ENCODE results near the gene CEND1. TPM values are rescaled to one million over a fixed set of nuclear protein-coding genes. Genes with fewer than 3 reads are reported as not detected.

CEND1 gene
- total RNA-seq, 2 experiments from 2014 or later = 0.94 to 1.0 TPM

GRCh38 chr11:787084-787675, 2.7 kb downstream of the CEND1 start:
- H3K36me3 Mint-ChIP-seq = peaks cover 5% of the 10 kb centered on the region
- H3K27ac Mint-ChIP-seq = no peak overlapping the region
- no peaks in the 10 kb centered on the region for H3K9me3 Mint-ChIP-seq
- no peak for DNase-seq
- no peak overlapping the region for H3K4me3 Mint-ChIP-seq
- peaks cover 10% of the 10 kb centered on the region for H3K4me1 Mint-ChIP-seq
- H3K27me3 Mint-ChIP-seq = no peaks in the 10 kb centered on the region

- no peaks in the 10 kb centered on the region for H3K9me3 Mint-ChIP-seq
- no peaks in the 10 kb centered on the region for H3K27me3 Mint-ChIP-seq
- no peak for DNase-seq
- peaks cover 10% of the 10 kb centered on the region for H3K4me1 Mint-ChIP-seq
- H3K27ac Mint-ChIP-seq = no peak overlapping the region
- peaks cover 5% of the 10 kb centered on the region for H3K36me3 Mint-ChIP-seq
- H3K4me3 Mint-ChIP-seq = no peak overlapping the region
Observed at GRCh38 chr11:786235-787083, 3.4 kb downstream of the CEND1 start.

- H3K27ac Mint-ChIP-seq = no peak overlapping the region
- H3K4me1 Mint-ChIP-seq = peaks cover 17% of the 10 kb centered on the region
- peaks cover 5% of the 10 kb centered on the region for H3K36me3 Mint-ChIP-seq
- no peak for DNase-seq
- H3K4me3 Mint-ChIP-seq = no peak overlapping the region
- no peaks in the 10 kb centered on the region for H3K9me3 Mint-ChIP-seq
- H3K27me3 Mint-ChIP-seq = no peaks in the 10 kb centered on the region
Observed at GRCh38 chr11:783581-784015, 6.3 kb downstream of the CEND1 start.

GRCh38 chr11:782264-783174, 7.4 kb downstream of the CEND1 start:
- no peaks in the 10 kb centered on the region for H3K27me3 Mint-ChIP-seq
- no peaks in the 10 kb centered on the region for H3K9me3 Mint-ChIP-seq
- H3K36me3 Mint-ChIP-seq = peaks cover 8% of the 10 kb centered on the region
- peaks cover 17% of the 10 kb centered on the region for H3K4me1 Mint-ChIP-seq
- H3K27ac Mint-ChIP-seq = no peak overlapping the region
- no peak for DNase-seq
- no peak overlapping the region for H3K4me3 Mint-ChIP-seq

GRCh38 chr11:779955-780532, 9.8 kb downstream of the CEND1 start:
- Mint-ChIP-seq H3K9me3 (no peaks in the 10 kb centered on the region), H3K36me3 (peaks cover 13% of the 10 kb centered on the region), H3K27me3 (no peaks in the 10 kb centered on the region), H3K27ac (no peak overlapping the region), H3K4me3 (no peak overlapping the region), H3K4me1 (peaks cover 29% of the 10 kb centered on the region)
- DNase-seq = no peak

- H3K4me3 Mint-ChIP-seq = peak overlapping the region; percentile 83
- H3K36me3 Mint-ChIP-seq = peaks cover 13% of the 10 kb centered on the region
- no peak overlapping the region for H3K27ac Mint-ChIP-seq
- H3K27me3 Mint-ChIP-seq = no peaks in the 10 kb centered on the region
- H3K4me1 Mint-ChIP-seq = peaks cover 32% of the 10 kb centered on the region
- no peaks in the 10 kb centered on the region for H3K9me3 Mint-ChIP-seq
- DNase-seq = no peak
Observed at GRCh38 chr11:778976-779954, 10.6 kb downstream of the CEND1 start.

GRCh38 chr11:777288-778255, 12.3 kb downstream of the CEND1 start, which contains the start of gene GATD1:
Gene GATD1, minus strand, starts transcription at chr11:777487. Its CDS starts 25 bp downstream, at chr11:777462.
- H3K36me3 Mint-ChIP-seq = peaks cover 13% of the 10 kb centered on the region
- peak within 1 kb of the TSS; percentile 83 for H3K27ac Mint-ChIP-seq
- H3K9me3 Mint-ChIP-seq = no peaks in the 10 kb centered on the region
- H3K27me3 Mint-ChIP-seq = no peaks in the 10 kb centered on the region
- DNase-seq = peak; percentile 98
- H3K4me1 Mint-ChIP-seq = peaks cover 28% of the 10 kb centered on the region
- H3K4me3 Mint-ChIP-seq = peak within 1 kb of the TSS; percentile 91

GRCh38 chr11:776561-777287, 13.2 kb downstream of the CEND1 start:
- H3K4me1 Mint-ChIP-seq = peaks cover 28% of the 10 kb centered on the region
- H3K27me3 Mint-ChIP-seq = no peaks in the 10 kb centered on the region
- peak; percentile 37 for DNase-seq
- peak overlapping the region; percentile 91 for H3K4me3 Mint-ChIP-seq
- no peaks in the 10 kb centered on the region for H3K9me3 Mint-ChIP-seq
- peak overlapping the region; percentile 83 for H3K27ac Mint-ChIP-seq
- peaks cover 13% of the 10 kb centered on the region for H3K36me3 Mint-ChIP-seq

GRCh38 chr11:776263-776560, 13.7 kb downstream of the CEND1 start:
- H3K4me1 Mint-ChIP-seq = peaks cover 28% of the 10 kb centered on the region
- H3K36me3 Mint-ChIP-seq = peaks cover 13% of the 10 kb centered on the region
- no peaks in the 10 kb centered on the region for H3K9me3 Mint-ChIP-seq
- H3K27me3 Mint-ChIP-seq = no peaks in the 10 kb centered on the region
- peak overlapping the region; percentile 83 for H3K27ac Mint-ChIP-seq
- DNase-seq = no peak
- peak overlapping the region; percentile 91 for H3K4me3 Mint-ChIP-seq

GRCh38 chr11:774873-775592, 14.9 kb downstream of the CEND1 start:
- H3K4me3 Mint-ChIP-seq = peak overlapping the region; percentile 67
- H3K27me3 Mint-ChIP-seq = no peaks in the 10 kb centered on the region
- H3K27ac Mint-ChIP-seq = peak overlapping the region; percentile 61
- DNase-seq = no peak
- no peaks in the 10 kb centered on the region for H3K9me3 Mint-ChIP-seq
- H3K36me3 Mint-ChIP-seq = peaks cover 13% of the 10 kb centered on the region
- H3K4me1 Mint-ChIP-seq = peaks cover 28% of the 10 kb centered on the region

GRCh38 chr11:773830-774229, 16.1 kb downstream of the CEND1 start:
- Mint-ChIP-seq H3K36me3 (peaks cover 12% of the 10 kb centered on the region), H3K4me3 (no peak overlapping the region), H3K27ac (no peak overlapping the region), H3K9me3 (no peaks in the 10 kb centered on the region), H3K27me3 (no peaks in the 10 kb centered on the region), H3K4me1 (peaks cover 22% of the 10 kb centered on the region)
- DNase-seq = no peak

GRCh38 chr11:773425-773824, 16.5 kb downstream of the CEND1 start:
- H3K4me1 Mint-ChIP-seq = peaks cover 19% of the 10 kb centered on the region
- no peak for DNase-seq
- no peak overlapping the region for H3K27ac Mint-ChIP-seq
- peaks cover 10% of the 10 kb centered on the region for H3K36me3 Mint-ChIP-seq
- H3K27me3 Mint-ChIP-seq = no peaks in the 10 kb centered on the region
- no peak overlapping the region for H3K4me3 Mint-ChIP-seq
- no peaks in the 10 kb centered on the region for H3K9me3 Mint-ChIP-seq

Measured in activated naive CD8-positive, alpha-beta T cell treated with anti-CD3 and anti-CD28 coated beads for 36 hours (primary cell).